ENCODE results near the gene ZMYM2.

- TF ChIP-seq POLR2AphosphoS2 (IDR thresholded peaks at IDR 0.05; ENCODE audit: low read depth, low read length) (no peak), IKZF1 (IDR thresholded peaks at IDR 0.05) (no peak), DPF2 (CRISPR knock-in tag; IDR thresholded peaks at IDR 0.05; ENCODE audit: borderline replicate concordance, low read depth) (no peak), FOXM1 (CRISPR knock-in tag; IDR thresholded peaks at IDR 0.05) (no peak), RBM39 (IDR thresholded peaks at IDR 0.05; ENCODE audit: low read depth, low read length, poor library complexity, severe bottlenecking) (no peak), JUN (CRISPR knock-in tag; IDR thresholded peaks at IDR 0.05) (no peak), ZC3H4 (CRISPR knock-in tag; IDR thresholded peaks at IDR 0.05; ENCODE audit: borderline replicate concordance) (no peak), CHD4 (IDR thresholded peaks at IDR 0.05; ENCODE audit: borderline replicate concordance, low read length) (no peak), MAX (IDR thresholded peaks at IDR 0.05) (no peak), ZBTB21 (CRISPR knock-in tag; IDR thresholded peaks at IDR 0.05) (no peak), MXD3 (CRISPR knock-in tag; IDR thresholded peaks at IDR 0.05) (no peak), HDAC6 (IDR thresholded peaks at IDR 0.05; ENCODE audit: low read depth, low read length) (no peak), JUND (CRISPR knock-in tag; IDR thresholded peaks at IDR 0.05) (no peak)
Measured at GRCh38 chr13:20019043-20019442, 60.5 kb downstream of the ZMYM2 start.
